Endothelial cell (in vitro differentiated cells): Measurements from ENCODE around the gene EEA1. TPM values are rescaled to one million over a fixed set of nuclear protein-coding genes. Genes with fewer than 3 reads are reported as not detected.
A peak's percentile ranks its signal among the peaks of the same experiment; 100 is the strongest.

Experiments
- DNase-seq: peaks from one replicate; pipeline ENCODE4 v3.0.0; 2021; ENCODE audit warnings: low spot score
- H3K27ac Mint-ChIP-seq: one replicate; pipeline ENCODE4 v1.8.0; 2021; ENCODE audit warnings: mixed read lengths, inconsistent platforms; ENCODE audit not compliant: unreplicated experiment
- H3K27me3 Mint-ChIP-seq: one replicate; pipeline ENCODE4 v1.8.0; 2021; ENCODE audit warnings: mild to moderate bottlenecking, moderate library complexity, mixed read lengths, inconsistent platforms; ENCODE audit not compliant: unreplicated experiment
- H3K36me3 Mint-ChIP-seq: one replicate; pipeline ENCODE4 v1.8.0; 2021; ENCODE audit warnings: mild to moderate bottlenecking, low read depth, mixed read lengths, inconsistent platforms; ENCODE audit not compliant: unreplicated experiment
- H3K4me1 Mint-ChIP-seq: one replicate; pipeline ENCODE4 v1.8.0; 2021; ENCODE audit warnings: mild to moderate bottlenecking, mixed read lengths, inconsistent platforms; ENCODE audit not compliant: unreplicated experiment
- H3K4me3 Mint-ChIP-seq: one replicate; pipeline ENCODE4 v1.8.0; 2021; ENCODE audit warnings: mild to moderate bottlenecking, mixed read lengths, inconsistent platforms; ENCODE audit not compliant: unreplicated experiment
- H3K9me3 Mint-ChIP-seq: one replicate; pipeline ENCODE4 v1.8.0; 2021; ENCODE audit warnings: mixed read lengths, inconsistent platforms; ENCODE audit not compliant: unreplicated experiment
- total RNA-seq: library from RNA; stranded (reverse); fragmentation: NEBNext Ultra II Directional; extraction: Animal tissue kit (Norgen Biotek cat#: 25700); gene quantifications from one replicate; pipeline ENCODE4 v1.2.1, GENCODE V29; 2021; ENCODE audit not compliant: unreplicated experiment
- TF ChIP-seq, protein P1 (sequence below): fragments of 200-600 bp; sonication (generic); IDR thresholded peaks from one replicate; pipeline ENCODE4 v1.5.0; 2021; ENCODE audit warnings: antibody characterized with exemption; ENCODE audit not compliant: unreplicated experiment

The EEA1 gene
- total RNA-seq, 1 donor from 2014 or later = 14.1 TPM

DNA sequence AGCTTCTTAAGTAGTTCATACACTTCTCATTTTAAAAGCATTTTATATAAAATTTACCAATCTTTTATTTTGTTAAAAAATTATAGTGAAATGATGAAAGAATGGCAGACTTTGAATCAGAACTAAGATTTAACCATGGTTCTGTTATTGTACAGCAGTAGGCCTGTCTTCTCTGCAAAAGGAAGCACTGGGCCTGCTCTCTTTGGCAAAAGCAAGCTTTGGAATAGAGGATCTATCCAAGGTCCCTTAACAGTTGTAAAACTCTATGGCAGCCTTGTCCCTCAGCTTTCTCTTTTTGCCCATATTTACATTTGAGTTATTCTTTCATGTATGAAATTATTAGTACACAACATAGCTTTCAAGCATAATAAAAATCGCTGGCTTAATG lies 143.5 kb downstream of the EEA1 start:
- no peak overlapping the region for H3K27ac Mint-ChIP-seq
- H3K4me1 Mint-ChIP-seq = no peaks in the 10 kb centered on the region
- TF ChIP-seq, protein P1, sequence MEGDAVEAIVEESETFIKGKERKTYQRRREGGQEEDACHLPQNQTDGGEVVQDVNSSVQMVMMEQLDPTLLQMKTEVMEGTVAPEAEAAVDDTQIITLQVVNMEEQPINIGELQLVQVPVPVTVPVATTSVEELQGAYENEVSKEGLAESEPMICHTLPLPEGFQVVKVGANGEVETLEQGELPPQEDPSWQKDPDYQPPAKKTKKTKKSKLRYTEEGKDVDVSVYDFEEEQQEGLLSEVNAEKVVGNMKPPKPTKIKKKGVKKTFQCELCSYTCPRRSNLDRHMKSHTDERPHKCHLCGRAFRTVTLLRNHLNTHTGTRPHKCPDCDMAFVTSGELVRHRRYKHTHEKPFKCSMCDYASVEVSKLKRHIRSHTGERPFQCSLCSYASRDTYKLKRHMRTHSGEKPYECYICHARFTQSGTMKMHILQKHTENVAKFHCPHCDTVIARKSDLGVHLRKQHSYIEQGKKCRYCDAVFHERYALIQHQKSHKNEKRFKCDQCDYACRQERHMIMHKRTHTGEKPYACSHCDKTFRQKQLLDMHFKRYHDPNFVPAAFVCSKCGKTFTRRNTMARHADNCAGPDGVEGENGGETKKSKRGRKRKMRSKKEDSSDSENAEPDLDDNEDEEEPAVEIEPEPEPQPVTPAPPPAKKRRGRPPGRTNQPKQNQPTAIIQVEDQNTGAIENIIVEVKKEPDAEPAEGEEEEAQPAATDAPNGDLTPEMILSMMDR = no peak
- H3K4me3 Mint-ChIP-seq = no peak overlapping the region
- no peak for DNase-seq
- no peaks in the 10 kb centered on the region for H3K27me3 Mint-ChIP-seq
- no peaks in the 10 kb centered on the region for H3K9me3 Mint-ChIP-seq
- peaks cover 4% of the 10 kb centered on the region for H3K36me3 Mint-ChIP-seq

DNA sequence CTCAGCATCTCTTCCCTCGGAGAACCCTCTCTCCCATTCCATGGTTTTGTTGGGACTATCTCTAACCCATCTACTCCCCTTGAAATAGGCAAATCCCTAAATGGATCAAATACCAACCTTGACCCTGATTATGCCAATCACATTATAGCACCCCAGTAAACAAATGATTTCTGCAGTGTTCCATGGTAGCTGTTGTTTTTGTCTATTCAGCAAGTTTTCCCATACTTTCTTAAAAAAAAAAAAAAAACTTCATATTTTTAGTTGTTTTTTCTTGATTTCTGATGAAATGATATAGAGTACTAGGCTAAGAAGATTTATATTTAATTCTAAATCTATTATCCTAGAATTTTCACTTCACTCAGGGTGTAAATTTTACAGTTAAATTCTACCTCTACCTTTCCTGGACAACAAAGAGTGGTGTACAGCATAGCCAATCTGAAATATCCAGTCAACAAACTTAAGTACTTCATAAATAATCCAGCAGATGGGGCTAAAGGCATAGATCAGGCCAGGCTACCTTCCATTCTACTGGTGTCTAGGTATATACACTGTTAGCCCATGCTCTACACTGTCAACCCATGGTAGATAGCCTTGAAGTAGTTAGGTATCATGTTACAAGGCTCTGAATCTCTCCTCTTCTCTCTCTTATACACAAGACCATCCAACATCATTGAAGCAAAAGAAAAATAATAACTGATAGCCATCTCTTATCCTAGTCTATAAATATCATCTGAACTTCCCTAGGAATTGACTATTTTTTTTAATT lies 144.1 kb downstream of the EEA1 start:
- no peak overlapping the region for H3K27ac Mint-ChIP-seq
- H3K9me3 Mint-ChIP-seq = no peaks in the 10 kb centered on the region
- no peaks in the 10 kb centered on the region for H3K4me1 Mint-ChIP-seq
- H3K4me3 Mint-ChIP-seq = no peak overlapping the region
- TF ChIP-seq, protein P1 = peak; percentile 57
- no peaks in the 10 kb centered on the region for H3K36me3 Mint-ChIP-seq
- no peaks in the 10 kb centered on the region for H3K27me3 Mint-ChIP-seq
- DNase-seq = peak; percentile 25

DNA sequence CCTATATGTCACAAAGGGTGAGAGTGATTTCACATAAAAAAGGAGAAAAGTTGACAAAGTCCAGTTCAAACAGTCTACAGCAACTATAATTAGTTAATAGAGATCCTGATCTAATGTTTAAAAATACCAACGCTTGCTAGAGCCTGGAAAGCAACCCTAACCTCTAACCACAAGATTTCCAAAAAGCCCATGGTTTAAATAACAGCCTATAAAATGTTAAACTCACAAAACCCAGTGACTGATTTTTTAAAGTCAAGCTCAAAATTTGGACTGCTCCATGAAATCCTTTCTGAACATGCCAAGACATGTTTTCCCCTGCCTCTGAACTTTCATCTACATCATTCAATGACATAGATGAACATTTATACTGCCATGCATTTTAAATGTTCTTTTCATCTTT lies 144.7 kb downstream of the EEA1 start:
- H3K27ac Mint-ChIP-seq = no peak overlapping the region
- H3K36me3 Mint-ChIP-seq = no peaks in the 10 kb centered on the region
- H3K4me1 Mint-ChIP-seq = no peaks in the 10 kb centered on the region
- H3K4me3 Mint-ChIP-seq = no peak overlapping the region
- H3K9me3 Mint-ChIP-seq = no peaks in the 10 kb centered on the region
- no peaks in the 10 kb centered on the region for H3K27me3 Mint-ChIP-seq
- no peak for DNase-seq
- TF ChIP-seq, protein P1 = no peak

DNA sequence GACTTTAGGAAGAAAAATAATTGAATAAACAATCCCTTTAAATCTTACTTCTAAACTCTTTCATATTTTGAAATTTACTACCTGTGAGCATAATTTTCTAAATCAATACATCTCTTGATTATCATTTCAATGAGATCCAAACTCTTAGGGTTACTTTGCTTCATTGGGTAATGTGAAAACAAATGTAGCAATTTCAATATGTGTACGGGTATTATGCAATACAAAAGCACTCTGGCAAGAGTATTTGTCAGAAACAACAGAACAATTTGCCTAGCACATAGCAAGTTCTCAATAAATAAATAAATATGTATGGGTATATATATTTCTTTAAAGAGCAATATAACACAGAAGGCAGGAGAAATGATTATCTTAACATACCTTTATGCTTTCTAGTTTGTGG lies 149.2 kb downstream of the EEA1 start:
- DNase-seq = no peak
- TF ChIP-seq, protein P1 = no peak
- H3K4me1 Mint-ChIP-seq = no peaks in the 10 kb centered on the region
- H3K36me3 Mint-ChIP-seq = peaks cover 3% of the 10 kb centered on the region
- no peak overlapping the region for H3K27ac Mint-ChIP-seq
- no peak overlapping the region for H3K4me3 Mint-ChIP-seq
- H3K9me3 Mint-ChIP-seq = no peaks in the 10 kb centered on the region
- no peaks in the 10 kb centered on the region for H3K27me3 Mint-ChIP-seq

DNA sequence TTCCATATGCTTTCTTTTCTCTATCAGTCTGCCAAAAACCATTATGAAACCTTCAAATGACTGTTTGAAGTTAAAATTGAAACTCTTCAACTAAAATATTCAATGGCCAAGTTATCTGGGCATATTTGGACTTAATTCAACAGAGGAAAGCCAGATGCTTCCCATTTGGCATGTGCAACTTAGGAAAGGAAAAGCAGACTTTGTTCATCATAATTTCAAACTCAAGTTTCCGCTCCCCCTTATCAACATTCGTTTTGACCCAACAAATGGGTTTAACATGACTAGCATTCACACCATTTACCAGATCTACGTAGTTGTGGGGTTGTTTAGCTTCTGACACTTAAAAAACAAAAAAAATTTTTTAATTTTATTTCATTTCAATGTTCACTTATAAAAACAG lies 150.6 kb downstream of the EEA1 start:
- no peak for DNase-seq
- Mint-ChIP-seq H3K27me3 (no peaks in the 10 kb centered on the region), H3K36me3 (peaks cover 3% of the 10 kb centered on the region), H3K4me1 (no peaks in the 10 kb centered on the region), H3K4me3 (no peak overlapping the region), H3K9me3 (no peaks in the 10 kb centered on the region), H3K27ac (no peak overlapping the region)
- TF ChIP-seq, protein P1 = no peak
